GM18526 (cell line): ENCODE results near the gene EIF2B2.

Source experiments
- POLR2A ChIP-seq: IDR thresholded peaks from 3 replicates; pipeline ENCODE4 v1.6.1; 2011; ENCODE audit not compliant: insufficient read length; ENCODE audit errors: extremely low read depth

The EIF2B2 gene

DNA sequence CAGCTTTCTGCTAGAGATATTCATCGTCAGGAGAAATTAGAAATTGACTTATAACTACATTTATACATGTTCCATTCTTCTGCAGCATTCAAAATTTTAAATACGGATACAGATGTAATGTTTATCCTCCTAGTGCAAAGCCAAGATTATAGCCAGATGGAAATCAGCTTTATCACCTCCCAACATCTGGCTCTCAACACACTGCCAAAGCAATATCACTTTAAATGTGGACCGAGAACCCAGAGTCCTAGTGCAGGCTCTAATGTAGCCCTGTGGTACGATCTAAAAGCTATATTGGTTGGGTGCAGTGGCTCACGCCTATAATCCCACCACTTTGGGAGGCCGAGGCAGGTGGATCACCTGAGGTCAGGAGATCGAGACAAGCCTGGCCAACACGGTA is 42.0 kb downstream of the EIF2B2 start:
- no peak for TF ChIP-seq POLR2A

- no peak for TF ChIP-seq POLR2A
Measured at GRCh38 chr14:75046275-75046674, 43.6 kb downstream of the EIF2B2 start.

DNA sequence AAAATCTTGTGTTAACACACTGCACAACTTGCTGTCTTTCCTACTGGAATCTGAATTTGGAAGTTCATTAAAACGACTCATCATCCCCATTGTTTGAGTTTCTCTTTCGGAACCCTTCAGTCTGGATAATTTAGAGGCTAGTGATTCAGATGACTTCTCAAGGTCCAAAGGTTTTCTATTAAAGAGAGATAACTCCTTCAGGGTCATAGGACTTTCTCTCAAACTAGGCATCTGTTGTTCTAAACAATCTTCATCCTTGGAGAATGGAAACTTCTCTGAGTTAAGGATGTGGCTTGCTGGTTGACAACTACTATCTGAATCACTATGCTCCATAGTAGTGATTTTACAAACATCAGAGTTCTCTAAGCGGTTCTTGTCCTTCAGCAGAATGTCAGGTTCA is 44.2 kb downstream of the EIF2B2 start:
- no peak for TF ChIP-seq POLR2A

GRCh38 chr14:75047506-75047905 is 44.8 kb downstream of the EIF2B2 start:
- no peak for TF ChIP-seq POLR2A

GRCh38 chr14:75048101-75048500 is 45.4 kb downstream of the EIF2B2 start:
- no peak for TF ChIP-seq POLR2A

DNA sequence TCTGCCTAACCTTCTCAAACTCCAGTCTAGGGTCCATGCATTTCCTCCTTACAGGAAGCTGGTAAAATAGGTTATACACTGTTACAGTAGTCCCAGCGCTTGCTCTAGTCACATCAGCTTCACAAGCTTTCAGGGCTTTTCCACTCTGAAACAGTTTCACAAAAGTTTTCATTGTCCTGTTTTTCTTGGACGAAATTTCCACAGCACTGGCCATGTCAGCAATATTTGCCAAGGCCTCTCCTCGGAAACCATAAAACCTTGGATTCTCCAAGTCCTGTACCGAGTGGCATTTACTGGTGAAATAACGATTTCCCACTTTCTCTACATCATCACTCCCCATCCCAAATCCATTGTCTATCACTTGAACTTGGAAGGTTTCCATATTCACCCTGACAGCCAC is 46.4 kb downstream of the EIF2B2 start:
- no peak for TF ChIP-seq POLR2A

GRCh38 chr14:75049731-75050201 is 47.0 kb downstream of the EIF2B2 start:
- no peak for TF ChIP-seq POLR2A

- TF ChIP-seq POLR2A = peak; percentile 62
Measured at GRCh38 chr14:75050852-75051555, 48.3 kb downstream of the EIF2B2 start, which contains the start of gene MLH3. Gene MLH3 (minus strand): TSS chr14:75051467. CDS start chr14:75049655, 1,812 bp downstream.

DNA sequence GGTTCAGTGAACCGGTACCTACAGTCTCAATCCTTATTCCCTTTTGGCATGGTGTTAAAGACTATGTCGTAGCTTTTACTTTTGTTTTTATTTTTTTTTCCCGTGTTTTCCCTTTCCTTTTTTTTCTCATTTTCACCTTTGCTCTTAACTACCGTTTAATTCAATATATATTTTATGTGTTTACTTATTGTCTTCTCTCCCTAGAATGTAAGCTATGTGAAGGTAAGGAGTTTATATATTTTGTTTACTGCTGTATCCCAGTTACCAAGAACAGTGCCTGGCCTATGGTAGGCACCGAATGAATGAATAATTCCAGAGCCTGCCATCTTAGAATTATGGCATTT is 48.8 kb downstream of the EIF2B2 start:
- TF ChIP-seq POLR2A = no peak

- no peak for TF ChIP-seq POLR2A
Measured at GRCh38 chr14:75053396-75054291, 50.9 kb downstream of the EIF2B2 start.

GRCh38 chr14:75054421-75054820 is 51.7 kb downstream of the EIF2B2 start:
- TF ChIP-seq POLR2A = no peak

DNA sequence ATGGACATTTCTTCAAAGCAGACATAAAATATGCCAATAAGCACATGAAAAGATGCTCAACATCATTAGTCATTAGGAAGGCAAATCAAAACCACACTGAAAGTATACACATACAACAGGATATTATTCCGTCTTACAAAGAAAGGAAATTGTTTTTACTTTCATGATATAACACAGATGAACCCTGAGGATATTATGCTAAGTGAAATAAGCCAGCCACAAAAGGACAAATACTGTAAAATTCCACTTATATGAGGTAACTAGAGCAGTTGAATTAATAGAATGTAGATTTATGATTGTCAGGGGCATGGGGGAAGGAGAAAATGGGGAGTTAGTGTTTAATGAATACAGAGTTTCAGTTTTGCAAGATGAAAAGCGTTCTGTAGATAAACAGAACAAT is 56.9 kb downstream of the EIF2B2 start:
- no peak for TF ChIP-seq POLR2A

- no peak for TF ChIP-seq POLR2A
Measured at GRCh38 chr14:75060420-75060819, 57.7 kb downstream of the EIF2B2 start.
